Liver (tissue), 9 donors: ENCODE measurements around the gene ITGA11. TPM values are rescaled to one million over a fixed set of nuclear protein-coding genes. Genes with fewer than 3 reads are reported as not detected.

Source experiments
- DNase-seq: peaks from one replicate; pipeline ENCODE4 v3.0.0-alpha.2; 2017; ENCODE audit warnings: low spot score
- H3K27ac ChIP-seq, 2 donors: one replicate each; pipeline ENCODE4 v1.7.0; 2013; ENCODE audit warnings: inconsistent platforms in 2 of 2, low read length in 2 of 2, control low read depth in 1 of 2, low read depth in 1 of 2, mild to moderate bottlenecking in 1 of 2
- H3K27me3 ChIP-seq, 4 donors: one replicate each; pipeline versions ENCODE4 v1.6.1 to v1.7.0; 2013; ENCODE audit warnings: low read length in 3 of 4, inconsistent platforms in 1 of 4, mild to moderate bottlenecking in 1 of 4, moderate library complexity in 1 of 4; ENCODE audit not compliant: control insufficient read depth in 4 of 4, insufficient read depth in 4 of 4
- H3K36me3 ChIP-seq, 4 donors: one replicate each; pipeline versions ENCODE4 v1.6.1 to v1.7.0; 2013; ENCODE audit warnings: low read length in 3 of 4, mild to moderate bottlenecking in 3 of 4, low read depth in 1 of 4, moderate library complexity in 1 of 4; ENCODE audit not compliant: control insufficient read depth in 4 of 4, insufficient read depth in 3 of 4
- H3K4me1 ChIP-seq, 4 donors: one replicate each; pipeline versions ENCODE4 v1.6.1 to v1.7.0; 2013; ENCODE audit warnings: low read length in 3 of 4, mild to moderate bottlenecking in 3 of 4, moderate library complexity in 1 of 4; ENCODE audit not compliant: control insufficient read depth in 4 of 4, insufficient read depth in 4 of 4
- H3K4me3 ChIP-seq, 3 donors: one replicate each; pipeline versions ENCODE4 v1.6.1 to v1.7.0; 2013; ENCODE audit warnings: low read length in 3 of 3, control low read depth in 1 of 3, low read depth in 1 of 3, mild to moderate bottlenecking in 1 of 3
- H3K9ac ChIP-seq, 2 donors: one replicate each; pipeline ENCODE4 v1.7.0; 2013; ENCODE audit warnings: low read length in 2 of 2, mild to moderate bottlenecking in 2 of 2, moderate library complexity in 2 of 2, control low read depth in 1 of 2, low read depth in 1 of 2
- H3K9me3 ChIP-seq, 4 donors: one replicate each; pipeline versions ENCODE4 v1.6.1 to v1.7.0; 2013; ENCODE audit warnings: low read length in 3 of 4; ENCODE audit not compliant: control insufficient read depth in 4 of 4
- ATF3 ChIP-seq: IDR thresholded peaks from 2 replicates; pipeline ENCODE4 v1.6.1; 2016; ENCODE audit warnings: antibody characterized with exemption
- CTCF ChIP-seq: fragments of 150-350 bp; IDR thresholded peaks from 2 replicates; pipeline ENCODE4 v1.5.1; 2017; ENCODE audit warnings: improper control_type of control experiment, low read depth, low read length; ENCODE audit not compliant: missing input control
- EGR1 ChIP-seq, 2 donors: IDR thresholded peaks; 2 replicates each; pipeline ENCODE4 v1.6.1; 2016 to 2018; ENCODE audit warnings: antibody characterized with exemption in 2 of 2, low read depth in 2 of 2
- FOXA1 ChIP-seq: IDR thresholded peaks from 2 replicates; pipeline ENCODE4 v1.6.1; 2016; ENCODE audit warnings: antibody characterized with exemption
- FOXA2 ChIP-seq: IDR thresholded peaks from 2 replicates; pipeline ENCODE4 v1.6.1; 2016; ENCODE audit warnings: antibody characterized with exemption
- GABPA ChIP-seq, 2 donors: IDR thresholded peaks in 1 of 2; conservative IDR thresholded peaks in 1 of 2; 2 replicates each; pipeline ENCODE4 v1.6.1; 2016; ENCODE audit warnings: antibody characterized with exemption in 2 of 2, mild to moderate bottlenecking in 1 of 2, moderate library complexity in 1 of 2
- HNF4A ChIP-seq, 2 donors: conservative IDR thresholded peaks; 2 replicates each; pipeline ENCODE4 v1.6.1; 2016; ENCODE audit warnings: antibody characterized with exemption in 2 of 2, mild to moderate bottlenecking in 2 of 2
- HNF4G ChIP-seq: IDR thresholded peaks from 2 replicates; pipeline ENCODE4 v1.6.1; 2016; ENCODE audit warnings: antibody characterized with exemption
- JUND ChIP-seq, 2 donors: IDR thresholded peaks; 2 replicates each; pipeline ENCODE4 v1.6.1; 2016; ENCODE audit warnings: antibody characterized with exemption in 2 of 2
- MAX ChIP-seq: IDR thresholded peaks from 2 replicates; pipeline ENCODE4 v1.6.1; 2016; ENCODE audit warnings: antibody characterized with exemption
- NR2F2 ChIP-seq: IDR thresholded peaks from 2 replicates; pipeline ENCODE4 v1.6.1; 2016; ENCODE audit warnings: antibody characterized with exemption
- RAD21 ChIP-seq, 2 donors: IDR thresholded peaks; 2 replicates each; pipeline ENCODE4 v1.6.1; 2016; ENCODE audit warnings: antibody characterized with exemption in 2 of 2, mild to moderate bottlenecking in 2 of 2
- REST ChIP-seq: IDR thresholded peaks from 2 replicates; pipeline ENCODE4 v1.6.1; 2016; ENCODE audit warnings: antibody characterized with exemption, mild to moderate bottlenecking
- RXRA ChIP-seq, 2 donors: IDR thresholded peaks; 2 replicates each; pipeline ENCODE4 v1.6.1; 2017 to 2018; ENCODE audit warnings: antibody characterized with exemption in 2 of 2, mild to moderate bottlenecking in 1 of 2
- SP1 ChIP-seq: IDR thresholded peaks from 2 replicates; pipeline ENCODE4 v1.6.1; 2018; ENCODE audit warnings: antibody characterized with exemption, mild to moderate bottlenecking
- TAF1 ChIP-seq: conservative IDR thresholded peaks from 2 replicates; pipeline ENCODE4 v1.6.1; 2016; ENCODE audit warnings: antibody characterized with exemption, mild to moderate bottlenecking
- YY1 ChIP-seq: IDR thresholded peaks from 2 replicates; pipeline ENCODE4 v1.6.1; 2016; ENCODE audit warnings: antibody characterized with exemption, mild to moderate bottlenecking
- ZBTB33 ChIP-seq: IDR thresholded peaks from 2 replicates; pipeline ENCODE4 v1.6.1; 2016; ENCODE audit warnings: antibody characterized with exemption
- WGBS: extraction: QIAGEN DNeasy Blood & Tissue Kit; methylation state at CpG from one replicate; pipeline ENCODE4 v1.1.7; 2013; 5-methylcytosine and 5-hydroxymethylcytosine counted together
- polyA plus RNA-seq, 2 donors: library from polyadenylated mRNA; stranded (reverse) in 1 of 2; unstranded in 1 of 2; fragments of 200-250 nt in 1 of 2; fragments of >200 nt in 1 of 2; fragmentation: Nextera tagmentation in 1 of 2; extraction: Ambion mirVana in 1 of 2; gene quantifications; one replicate each; pipeline versions ENCODE4 v1.2.1 to v1.2.3, GENCODE V29; 2013 to 2015
- total RNA-seq, 2 donors: library from RNA; depleted of rRNA; stranded (reverse); fragments of >200 nt; gene quantifications; one replicate each; pipeline ENCODE4 v1.2.3, GENCODE V29; 2014
- donor health status: healthy.
- donor health status: healthy.
- donor health status: healthy.
- donor health status: healthy.
- donor health status: healthy.

The ITGA11 gene
- total and polyA plus RNA-seq, 4 donors = 0.32 to 1.0 (median 0.67) TPM

GRCh38 chr15:68348606-68349005 is 83.4 kb downstream of the ITGA11 start:
- H3K4me3 ChIP-seq = no peak overlapping the region
- no peak overlapping the region for H3K9ac ChIP-seq
- H3K27me3 ChIP-seq = no peaks in the 10 kb centered on the region
- H3K36me3 ChIP-seq = no peaks in the 10 kb centered on the region
- no peaks in the 10 kb centered on the region for H3K9me3 ChIP-seq
- WGBS = 79% methylated on average over 9 of the region's 9 CpGs
- H3K27ac ChIP-seq = no peak overlapping the region
- no peak for DNase-seq
- no peaks in the 10 kb centered on the region for H3K4me1 ChIP-seq
- TF ChIP-seq ATF3 (no peak), RAD21 (IDR thresholded peaks at IDR 0.05) (no peak), FOXA2 (no peak), CTCF (no peak), GABPA (IDR thresholded peaks at IDR 0.05 in 1 of 2, conservative IDR thresholded peaks at IDR 0.05 in 1 of 2) (no peak), SP1 (no peak), HNF4G (no peak), ZBTB33 (no peak), NR2F2 (no peak), YY1 (no peak), FOXA1 (no peak), JUND (IDR thresholded peaks at IDR 0.05) (no peak), EGR1 (IDR thresholded peaks at IDR 0.05; ENCODE audit: low read depth in 2 of 2) (no peak), MAX (no peak), RXRA (IDR thresholded peaks at IDR 0.05) (no peak), REST (no peak), TAF1 (no peak), HNF4A (conservative IDR thresholded peaks at IDR 0.05) (no peak)
